ENCODE results near the gene SREK1.
A peak's percentile ranks its signal among the peaks of the same experiment; 100 is the strongest.
"Not testable (repeated sequence)": the region's sequence is repeated elsewhere in the genome, so short reads cannot be mapped to it uniquely, and the experiment has no call there.

The SREK1 gene

GRCh38 chr5:66144074-66144833 lies at the start of gene SREK1:
Gene SREK1, plus strand, starts transcription at chr5:66144300. Its CDS starts 77 bp downstream, at chr5:66144377.
- peak; percentile 75 for DNase-seq

GRCh38 chr5:66100851-66101250 lies 43.2 kb upstream of the SREK1 start:
- DNase-seq: no peak

GRCh38 chr5:66113160-66113559 lies 30.9 kb upstream of the SREK1 start:
- DNase-seq: no peak

GRCh38 chr5:66118304-66118703 lies 25.8 kb upstream of the SREK1 start:
- DNase-seq: no peak

- no peak for DNase-seq
Measured at GRCh38 chr5:66122379-66123034, 21.6 kb upstream of the SREK1 start.

GRCh38 chr5:66129144-66129543 lies 15.0 kb upstream of the SREK1 start:
- DNase-seq: no peak

GRCh38 chr5:66130493-66130892 lies 13.6 kb upstream of the SREK1 start:
- DNase-seq: no peak

- no peak for DNase-seq
Measured at GRCh38 chr5:66134407-66134861, 9.7 kb upstream of the SREK1 start.

- DNase-seq: no peak
Measured at GRCh38 chr5:66136053-66136452, 8.0 kb upstream of the SREK1 start.

GRCh38 chr5:66136944-66137343 lies 7.2 kb upstream of the SREK1 start:
- not testable (repeated sequence) for DNase-seq

GRCh38 chr5:66138637-66139317 lies 5.3 kb upstream of the SREK1 start:
- no peak for DNase-seq

GRCh38 chr5:66139318-66139712 lies 4.8 kb upstream of the SREK1 start:
- DNase-seq: no peak

GRCh38 chr5:66142417-66142816 lies 1.7 kb upstream of the SREK1 start:
- DNase-seq: no peak

GRCh38 chr5:66143473-66144073 lies 527 bp upstream of the SREK1 start:
- no peak for DNase-seq

- DNase-seq: no peak
Measured at GRCh38 chr5:66144834-66145390, 812 bp downstream of the SREK1 start.

GRCh38 chr5:66145737-66146136 lies 1.6 kb downstream of the SREK1 start:
- DNase-seq: no peak

- DNase-seq: no peak
Measured at GRCh38 chr5:66149950-66150349, 5.8 kb downstream of the SREK1 start.

- DNase-seq: no peak
Measured at GRCh38 chr5:66151030-66151429, 6.9 kb downstream of the SREK1 start.

- DNase-seq: no peak
Measured at GRCh38 chr5:66151491-66151890, 7.4 kb downstream of the SREK1 start.

GRCh38 chr5:66157046-66157445 lies 12.9 kb downstream of the SREK1 start:
- no peak for DNase-seq

GRCh38 chr5:66161356-66161755 lies 17.3 kb downstream of the SREK1 start:
- no peak for DNase-seq

GRCh38 chr5:66164044-66164790 lies 20.1 kb downstream of the SREK1 start:
- no peak for DNase-seq
